ENCODE measurements around the gene FANCC. TPM values are rescaled to one million over a fixed set of nuclear protein-coding genes. Genes with fewer than 3 reads are reported as not detected.
"Not testable (repeated sequence)": the region's sequence is repeated elsewhere in the genome, so short reads cannot be mapped to it uniquely, and the experiment has no call there.

Gene FANCC
- total RNA-seq, 1 donor from 2014 or later = 5.7 TPM

DNA sequence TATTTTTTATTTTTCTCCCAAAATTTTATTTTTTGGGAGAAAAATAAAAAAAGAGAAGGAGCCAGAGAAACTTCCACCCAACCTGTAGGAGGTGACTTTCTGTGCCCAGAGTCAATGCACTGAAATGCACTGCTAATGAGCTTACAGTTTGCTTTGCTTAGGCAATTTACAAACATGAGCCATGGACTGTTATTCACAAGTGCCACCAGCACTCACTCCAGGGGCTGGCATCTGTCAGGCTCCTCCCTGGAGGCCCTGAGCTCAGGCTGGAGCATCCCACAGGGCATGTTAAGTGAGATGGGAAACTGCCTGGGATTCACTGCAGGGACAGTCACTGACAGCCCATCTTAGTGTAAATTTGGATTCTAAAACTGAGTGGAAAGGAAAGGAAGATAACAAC, 74.9 kb downstream of the FANCC start:
- no peak for DNase-seq (ENCODE audit: extremely low read depth, low read depth, low spot score)

DNA sequence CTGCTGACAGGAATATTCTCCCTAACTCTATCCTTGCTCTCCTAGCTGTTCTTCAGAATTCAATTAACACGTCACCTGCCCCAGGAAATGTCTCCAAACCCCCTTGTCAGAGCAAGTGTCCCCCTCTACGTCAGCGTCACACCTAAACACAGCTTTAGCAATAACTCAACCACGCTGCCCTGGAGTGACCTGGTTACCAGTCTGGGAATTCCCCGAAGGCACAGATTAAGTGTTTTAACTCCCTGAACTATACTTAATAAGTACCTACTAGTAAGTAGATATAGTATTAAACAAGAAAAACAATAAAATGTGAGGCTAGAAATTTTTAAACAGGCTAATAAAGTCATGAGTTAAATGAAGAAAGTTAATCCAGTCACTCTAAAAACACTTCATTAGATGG, 78.4 kb downstream of the FANCC start:
- DNase-seq (ENCODE audit: extremely low read depth, low read depth, low spot score) = no peak

- DNase-seq (ENCODE audit: extremely low read depth, low read depth, low spot score) = no peak
Measured at GRCh38 chr9:95237336-95237735, 80.2 kb downstream of the FANCC start.

GRCh38 chr9:95230046-95230445, 87.5 kb downstream of the FANCC start:
- DNase-seq (ENCODE audit: extremely low read depth, low read depth, low spot score) = no peak

GRCh38 chr9:95229230-95229915, 88.1 kb downstream of the FANCC start:
- no peak for DNase-seq (ENCODE audit: extremely low read depth, low read depth, low spot score)

- no peak for DNase-seq (ENCODE audit: extremely low read depth, low read depth, low spot score)
Measured at GRCh38 chr9:95226921-95227320, 90.6 kb downstream of the FANCC start.

DNA sequence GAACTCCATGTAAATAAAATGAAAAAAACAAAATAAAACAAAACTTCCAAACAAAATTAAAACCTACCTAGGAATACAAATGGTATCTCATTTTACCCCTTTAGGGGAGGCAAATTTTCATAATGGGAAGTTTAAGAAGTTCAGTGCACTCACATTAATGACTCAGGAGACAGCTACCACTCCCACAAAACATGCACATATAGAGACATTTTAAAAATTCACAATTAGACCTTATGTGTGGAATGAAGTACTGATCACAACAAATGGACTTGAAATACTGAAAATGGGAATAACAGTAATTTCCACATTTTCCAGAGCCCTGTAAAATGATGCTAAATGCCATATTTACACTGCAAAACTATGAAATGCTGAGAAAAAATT, 91.8 kb downstream of the FANCC start:
- DNase-seq (ENCODE audit: extremely low read depth, low read depth, low spot score) = no peak

DNA sequence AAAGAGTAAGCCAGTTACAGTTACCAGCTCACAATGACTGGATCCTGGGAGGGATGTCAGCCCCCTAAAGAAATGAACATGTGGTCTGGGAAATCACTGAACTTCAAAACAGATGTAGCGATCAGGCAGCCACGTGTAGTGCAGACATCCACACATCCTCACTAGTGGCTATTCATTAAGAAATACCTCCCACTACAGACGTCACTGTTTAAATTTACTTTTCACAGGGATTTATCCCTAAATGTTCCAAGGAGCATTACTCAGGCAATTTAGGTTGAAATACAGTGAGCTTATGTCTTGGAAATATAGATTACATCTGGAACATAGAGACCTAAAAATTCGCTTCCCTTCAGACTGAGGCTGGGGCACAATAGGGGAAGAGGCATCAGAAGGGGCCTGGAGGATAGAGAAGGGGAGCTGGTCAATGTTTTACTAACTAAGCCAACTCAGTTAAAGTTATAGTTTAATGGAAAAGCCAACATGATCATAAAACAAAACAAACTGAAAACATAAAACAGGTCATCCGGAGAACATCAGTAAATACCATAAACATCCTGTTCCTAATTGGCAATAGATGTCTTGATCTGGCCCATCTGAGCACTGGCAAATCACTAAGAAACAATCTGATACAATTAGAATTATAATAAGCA, 92.3 kb downstream of the FANCC start:
- no peak for DNase-seq (ENCODE audit: extremely low read depth, low read depth, low spot score)

DNA sequence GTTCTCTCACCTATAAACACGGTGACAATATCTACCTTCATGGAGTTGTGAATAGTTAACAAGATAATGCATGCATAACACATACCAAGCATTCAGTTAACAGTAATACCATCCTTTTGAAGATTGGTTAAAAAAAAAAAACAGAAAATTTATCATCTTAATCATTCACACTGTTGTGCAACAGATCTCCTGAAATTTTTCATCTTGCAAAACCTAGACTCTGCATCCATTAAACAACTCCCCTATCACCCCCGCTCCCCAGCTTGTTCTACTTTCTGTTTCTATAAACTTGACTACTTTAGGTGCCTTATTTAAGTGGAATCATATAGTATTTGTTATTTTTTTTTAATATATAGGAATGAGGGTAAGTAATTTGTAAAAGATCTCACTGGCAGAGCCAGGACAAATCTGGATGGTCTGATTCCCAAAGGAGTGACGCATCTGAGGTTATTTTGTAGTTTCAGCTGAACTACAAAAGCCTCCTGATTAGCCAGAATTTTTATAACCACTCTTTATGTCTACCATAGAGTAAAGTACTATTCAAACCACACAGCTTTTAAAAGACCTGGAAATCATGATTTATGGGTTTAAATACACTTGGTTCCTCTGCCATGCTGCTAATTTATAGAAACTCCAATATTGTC, 93.0 kb downstream of the FANCC start:
- DNase-seq (ENCODE audit: extremely low read depth, low read depth, low spot score) = no peak

DNA sequence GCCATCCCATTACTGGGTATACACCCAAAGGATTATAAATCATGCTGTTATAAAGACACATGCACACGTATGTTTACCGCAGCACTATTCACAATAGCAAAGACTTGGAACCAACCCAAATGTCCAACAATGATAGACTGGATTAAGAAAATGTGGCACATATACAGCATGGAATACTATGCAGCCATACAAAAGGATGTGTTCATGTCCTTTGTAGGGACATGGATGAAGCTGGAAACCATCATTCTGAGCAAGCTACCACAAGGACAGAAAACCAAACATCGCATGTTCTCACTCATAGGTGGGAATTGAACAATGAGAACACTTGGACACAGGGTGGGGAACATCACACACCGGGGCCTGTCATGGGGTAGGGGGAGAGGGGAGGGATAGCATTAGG, 97.2 kb downstream of the FANCC start:
- DNase-seq (ENCODE audit: extremely low read depth, low read depth, low spot score) = not testable (repeated sequence)

- DNase-seq (ENCODE audit: extremely low read depth, low read depth, low spot score) = no peak
Measured at GRCh38 chr9:95218773-95219172, 98.7 kb downstream of the FANCC start.

DNA sequence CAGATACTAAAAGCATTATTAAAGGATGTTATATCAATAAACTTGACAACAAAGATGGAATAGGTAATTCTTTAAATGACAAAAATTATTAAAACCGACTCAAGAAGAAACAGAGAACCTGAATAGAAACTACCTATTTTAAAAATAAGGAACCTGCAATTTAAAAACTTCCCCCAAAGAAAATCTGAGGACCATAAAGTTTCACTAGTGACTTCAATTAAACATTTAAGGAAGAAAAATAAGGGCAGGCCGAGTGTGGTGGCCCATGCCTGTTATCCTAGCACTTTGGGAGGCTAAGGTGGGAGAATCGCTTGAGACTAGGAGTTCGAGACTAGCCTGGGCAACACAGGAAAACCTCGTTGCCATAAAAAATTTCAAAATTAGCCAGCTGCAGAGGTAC, 99.6 kb downstream of the FANCC start:
- no peak for DNase-seq (ENCODE audit: extremely low read depth, low read depth, low spot score)

GRCh38 chr9:95215336-95215898, 102.1 kb downstream of the FANCC start:
- DNase-seq (ENCODE audit: extremely low read depth, low read depth, low spot score) = no peak

DNA sequence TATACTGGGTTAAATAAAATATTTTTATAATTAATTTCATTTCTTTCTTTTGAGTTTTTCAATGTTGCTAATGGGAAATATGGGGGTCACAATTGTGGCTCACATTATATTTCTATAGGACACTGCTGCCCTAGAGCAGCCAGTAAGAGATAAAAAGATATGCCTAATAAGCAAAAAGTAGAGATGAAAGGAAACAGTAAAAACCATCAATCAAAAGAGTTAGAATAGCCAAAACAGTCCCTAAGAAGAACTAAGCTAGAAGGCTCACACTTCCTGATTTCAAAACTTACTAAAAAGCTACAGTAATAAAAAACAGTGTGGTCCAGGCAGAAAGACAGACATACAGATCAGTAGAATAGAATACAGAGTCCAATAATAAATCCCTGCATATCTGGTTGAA, 104.4 kb downstream of the FANCC start:
- DNase-seq (ENCODE audit: extremely low read depth, low read depth, low spot score) = no peak

- DNase-seq (ENCODE audit: extremely low read depth, low read depth, low spot score) = no peak
Measured at GRCh38 chr9:95211028-95211427, 106.5 kb downstream of the FANCC start.

- DNase-seq (ENCODE audit: extremely low read depth, low read depth, low spot score) = no peak
Measured at GRCh38 chr9:95207403-95207802, 110.1 kb downstream of the FANCC start.

GRCh38 chr9:95206143-95206542, 111.4 kb downstream of the FANCC start:
- no peak for DNase-seq (ENCODE audit: extremely low read depth, low read depth, low spot score)

DNA sequence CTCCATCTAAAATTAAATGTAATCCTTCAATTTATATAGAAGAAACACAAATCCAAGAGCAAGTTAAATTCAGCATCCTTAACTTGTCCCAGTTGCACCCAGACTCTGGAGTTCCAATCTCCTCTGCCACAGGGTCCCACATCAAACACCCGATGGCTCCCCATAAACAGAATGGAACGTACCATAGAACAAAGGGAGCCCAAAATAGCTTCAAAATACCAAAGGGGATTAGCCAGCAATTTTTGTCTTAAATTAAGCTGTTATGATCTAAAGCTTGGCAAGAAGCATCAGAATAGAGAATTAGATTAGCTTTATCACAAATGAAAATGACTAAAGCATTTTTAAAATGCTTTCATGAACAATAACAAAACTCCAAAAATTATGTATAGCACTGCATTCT, 112.8 kb downstream of the FANCC start:
- no peak for DNase-seq (ENCODE audit: extremely low read depth, low read depth, low spot score)

GRCh38 chr9:95204310-95204709, 113.2 kb downstream of the FANCC start:
- no peak for DNase-seq (ENCODE audit: extremely low read depth, low read depth, low spot score)

- not testable (repeated sequence) for DNase-seq (ENCODE audit: extremely low read depth, low read depth, low spot score)
Measured at GRCh38 chr9:95203019-95203418, 114.5 kb downstream of the FANCC start.

GRCh38 chr9:95202076-95202681, 115.3 kb downstream of the FANCC start:
- no peak for DNase-seq (ENCODE audit: extremely low read depth, low read depth, low spot score)

Measured in glomerular endothelial cell (primary cell).